ENCODE results near the gene SETD1B.
A peak's percentile ranks its signal among the peaks of the same experiment; 100 is the strongest.
"Not testable (repeated sequence)": the region's sequence is repeated elsewhere in the genome, so short reads cannot be mapped to it uniquely, and the experiment has no call there.

The SETD1B gene

DNA sequence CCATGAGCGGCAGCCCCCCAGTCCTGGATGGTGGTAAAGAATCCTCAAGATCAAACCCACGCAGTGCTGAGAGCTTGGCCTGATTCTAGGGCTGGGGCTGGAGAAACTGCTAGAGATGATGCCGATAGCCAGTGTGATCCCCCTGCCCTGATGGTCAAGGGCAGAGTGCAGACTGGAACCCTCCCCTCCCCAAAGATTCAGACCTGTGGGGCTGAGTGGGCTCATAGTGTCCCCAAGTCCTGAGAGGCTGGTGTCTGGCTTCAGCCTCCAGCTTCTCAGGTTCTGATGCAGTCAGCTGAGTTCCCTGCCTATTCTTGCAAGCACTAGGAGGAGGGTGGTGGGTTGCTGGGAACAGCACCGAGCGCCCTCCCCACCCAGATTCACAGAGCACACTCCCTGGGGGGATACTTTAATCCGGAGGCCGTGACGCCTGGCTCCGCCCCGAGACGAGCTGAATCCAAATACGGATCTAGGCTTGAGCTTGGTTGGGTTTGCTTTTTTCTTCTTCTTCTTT lies 22.3 kb upstream of the SETD1B start:
- DNase-seq: no peak

DNA sequence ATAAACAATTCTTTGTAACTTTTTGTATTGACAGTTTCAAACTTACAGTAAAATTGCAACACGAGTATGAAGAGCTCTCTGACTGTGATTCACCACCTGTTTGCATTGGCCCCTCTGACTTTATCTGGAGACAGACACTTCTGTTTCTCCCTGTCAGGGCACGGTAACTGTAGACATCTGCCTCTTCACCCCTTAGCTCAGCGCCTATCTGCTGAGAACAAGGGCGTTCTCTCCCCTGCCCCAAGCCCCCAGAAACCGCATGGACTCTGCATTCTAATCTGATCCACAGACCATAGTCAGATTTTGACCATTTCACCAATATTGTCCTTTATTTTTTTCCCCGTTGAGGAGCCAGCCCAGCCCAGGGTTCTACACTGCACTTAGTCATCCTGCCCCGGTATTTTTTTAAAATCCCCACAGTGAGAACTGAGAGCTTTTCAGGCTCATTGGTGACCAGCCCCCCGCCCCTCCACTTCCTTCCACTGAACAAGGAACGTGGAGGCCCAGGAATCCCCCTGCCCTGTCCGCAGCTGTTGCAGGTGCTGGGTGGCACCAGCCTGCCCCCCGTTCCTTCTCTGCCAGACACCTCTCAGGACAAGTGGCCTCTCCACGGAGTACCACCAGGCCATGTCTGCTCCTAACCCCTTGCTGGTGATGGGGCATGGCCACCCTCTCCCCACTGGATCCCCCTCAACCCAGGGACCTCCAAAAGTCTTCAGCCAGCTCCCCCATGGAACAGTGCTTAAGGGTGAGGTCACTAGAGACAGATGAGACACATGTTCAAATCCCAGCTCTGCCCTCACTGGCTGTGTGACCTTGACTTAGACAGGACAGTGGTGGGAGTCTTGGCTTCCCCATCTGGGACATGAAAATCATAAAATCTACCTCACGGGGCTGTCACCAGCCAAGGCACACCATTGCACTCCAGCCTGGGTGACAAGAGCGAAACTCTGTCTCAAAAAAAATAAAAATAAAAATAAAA lies 21.5 kb upstream of the SETD1B start:
- no peak for DNase-seq

DNA sequence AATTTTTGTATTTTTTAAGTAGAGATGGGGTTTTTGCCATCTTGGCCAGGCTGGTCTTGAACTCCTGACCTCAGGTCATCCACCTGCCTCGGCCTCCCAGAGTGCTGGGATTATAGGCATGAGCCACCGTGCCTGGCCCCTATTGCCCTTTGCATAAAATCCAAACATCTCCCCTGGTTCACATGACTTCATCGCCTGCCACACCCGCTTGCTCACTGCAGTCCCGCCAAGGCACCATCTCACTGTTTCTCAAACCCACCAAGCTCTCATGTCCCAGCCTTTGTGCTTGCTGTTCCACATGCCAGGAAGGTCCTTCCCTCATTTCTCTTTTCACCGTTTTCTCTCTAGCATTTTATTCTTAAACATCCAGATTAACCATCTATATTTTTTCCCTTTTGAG lies 20.0 kb upstream of the SETD1B start:
- no peak for DNase-seq

GRCh38 chr12:121784460-121784859 lies 19.3 kb upstream of the SETD1B start:
- no peak for DNase-seq

DNA sequence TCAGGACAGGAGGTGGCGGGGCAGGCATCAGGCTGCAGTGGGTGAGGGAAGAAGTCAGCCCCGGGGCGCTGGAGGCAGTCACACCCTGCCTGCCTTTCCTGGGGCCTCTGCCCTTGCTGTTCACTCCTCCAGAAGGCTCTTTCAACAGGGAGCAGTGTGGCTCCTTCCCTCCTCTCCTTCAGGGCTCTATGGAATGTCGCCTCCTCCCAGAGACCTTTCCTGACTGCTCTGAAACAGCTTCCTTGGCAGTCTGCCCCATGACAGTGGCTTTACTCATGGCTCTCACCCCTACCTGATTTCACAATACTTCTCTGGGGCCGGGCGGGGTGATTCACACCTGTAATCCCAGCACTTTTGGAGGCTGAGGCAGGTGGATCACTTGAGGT lies 17.4 kb upstream of the SETD1B start:
- DNase-seq: no peak

DNA sequence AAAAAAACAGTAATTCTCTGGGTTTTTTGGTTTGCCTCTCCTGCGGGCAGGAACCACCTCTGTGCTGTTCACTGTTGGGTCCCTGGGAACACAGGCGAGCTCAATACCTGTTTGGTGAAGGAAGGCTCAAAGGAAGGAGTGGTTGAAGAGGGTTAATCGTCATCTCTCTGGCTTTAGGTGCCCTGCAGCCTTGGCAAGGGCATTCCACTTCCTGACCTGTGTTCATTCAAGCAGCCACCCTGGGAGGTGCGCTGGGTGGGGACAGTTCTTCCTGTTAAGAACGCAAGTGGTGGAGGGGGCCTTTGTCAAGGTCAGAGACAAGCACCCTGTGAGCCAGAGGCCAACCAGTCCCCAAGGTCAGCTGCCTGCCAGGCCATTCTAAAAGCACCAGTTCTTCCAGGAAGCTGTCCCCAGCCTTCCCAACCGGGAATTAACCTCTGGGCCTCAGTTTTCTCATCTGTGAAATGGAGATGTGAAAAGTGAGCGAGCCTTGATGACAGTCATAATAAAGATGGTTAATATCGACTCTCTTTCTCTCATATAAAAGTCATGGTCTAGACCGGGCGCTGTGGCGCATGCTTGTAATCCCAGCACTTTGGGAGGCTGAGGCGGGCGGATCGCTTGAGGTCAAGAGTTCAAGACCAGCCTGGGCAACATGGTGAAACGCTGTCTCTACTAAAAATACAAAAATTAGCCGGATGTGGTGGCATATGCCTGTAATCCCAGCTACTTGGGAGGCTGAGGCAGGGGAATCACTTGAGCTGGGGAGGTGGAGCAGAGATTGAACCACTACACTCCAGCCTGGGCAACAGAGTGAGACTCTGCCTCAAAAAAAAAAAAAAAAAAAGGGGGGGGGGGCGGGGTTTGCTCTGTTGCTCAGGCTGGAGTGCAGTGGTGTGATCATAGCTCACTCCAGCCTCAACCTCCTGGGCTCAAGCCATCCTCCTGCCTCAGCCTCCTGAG lies 16.5 kb upstream of the SETD1B start:
- no peak for DNase-seq

DNA sequence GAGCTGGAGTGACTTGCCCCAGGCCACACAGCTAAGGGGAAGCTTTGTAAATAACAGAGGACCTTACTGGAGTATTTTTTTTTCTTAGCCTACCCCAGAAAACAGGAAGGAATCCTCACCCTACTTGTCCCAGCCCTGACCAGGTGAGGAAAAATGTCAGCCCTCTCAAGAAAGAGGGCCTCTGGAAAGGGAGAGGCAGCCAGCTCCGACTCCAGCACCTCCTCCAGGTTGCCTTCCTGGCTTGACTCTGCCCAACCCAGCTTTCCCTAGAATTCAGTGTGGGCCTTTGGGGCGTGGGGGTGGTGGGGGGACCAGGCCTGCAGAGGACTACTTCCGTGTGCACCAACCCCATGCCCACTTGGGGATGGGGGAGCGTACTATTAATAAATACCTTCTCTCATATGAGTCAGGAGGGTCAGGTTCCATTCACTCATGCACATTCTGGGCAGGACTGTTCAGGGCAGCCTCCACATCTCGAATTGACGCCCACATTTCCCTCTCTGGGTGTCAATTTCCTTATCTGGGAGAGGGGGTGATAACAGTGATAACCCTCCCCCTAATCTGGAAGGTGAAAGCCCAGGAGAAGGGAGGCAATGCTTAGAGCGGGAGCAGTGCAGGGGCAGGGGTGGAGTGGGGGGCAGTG lies 15.5 kb upstream of the SETD1B start:
- no peak for DNase-seq

- no peak for DNase-seq
Measured at GRCh38 chr12:121789233-121789781, 14.5 kb upstream of the SETD1B start.

- no peak for DNase-seq
Measured at GRCh38 chr12:121789800-121790728, 13.7 kb upstream of the SETD1B start.

DNA sequence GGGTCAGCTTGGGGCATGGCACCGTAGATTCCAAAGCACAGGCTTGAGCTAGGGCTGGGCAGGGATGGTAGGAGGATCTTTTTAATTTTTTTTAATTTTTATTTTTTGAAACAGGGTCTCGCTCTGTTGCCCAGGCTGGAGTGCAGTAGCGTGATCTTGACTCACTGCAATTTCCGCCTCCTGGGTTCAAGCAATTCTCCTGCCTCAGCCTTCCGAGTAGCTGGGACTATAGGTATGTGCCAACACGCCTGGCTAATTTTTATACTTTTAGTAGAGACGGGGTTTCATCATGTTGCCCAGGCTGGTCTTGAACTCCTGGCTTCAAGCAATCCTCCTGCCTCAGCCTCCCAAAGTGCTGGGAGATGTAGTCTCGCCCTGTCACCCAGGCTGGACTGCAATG lies 13.0 kb upstream of the SETD1B start:
- not testable (repeated sequence) for DNase-seq

DNA sequence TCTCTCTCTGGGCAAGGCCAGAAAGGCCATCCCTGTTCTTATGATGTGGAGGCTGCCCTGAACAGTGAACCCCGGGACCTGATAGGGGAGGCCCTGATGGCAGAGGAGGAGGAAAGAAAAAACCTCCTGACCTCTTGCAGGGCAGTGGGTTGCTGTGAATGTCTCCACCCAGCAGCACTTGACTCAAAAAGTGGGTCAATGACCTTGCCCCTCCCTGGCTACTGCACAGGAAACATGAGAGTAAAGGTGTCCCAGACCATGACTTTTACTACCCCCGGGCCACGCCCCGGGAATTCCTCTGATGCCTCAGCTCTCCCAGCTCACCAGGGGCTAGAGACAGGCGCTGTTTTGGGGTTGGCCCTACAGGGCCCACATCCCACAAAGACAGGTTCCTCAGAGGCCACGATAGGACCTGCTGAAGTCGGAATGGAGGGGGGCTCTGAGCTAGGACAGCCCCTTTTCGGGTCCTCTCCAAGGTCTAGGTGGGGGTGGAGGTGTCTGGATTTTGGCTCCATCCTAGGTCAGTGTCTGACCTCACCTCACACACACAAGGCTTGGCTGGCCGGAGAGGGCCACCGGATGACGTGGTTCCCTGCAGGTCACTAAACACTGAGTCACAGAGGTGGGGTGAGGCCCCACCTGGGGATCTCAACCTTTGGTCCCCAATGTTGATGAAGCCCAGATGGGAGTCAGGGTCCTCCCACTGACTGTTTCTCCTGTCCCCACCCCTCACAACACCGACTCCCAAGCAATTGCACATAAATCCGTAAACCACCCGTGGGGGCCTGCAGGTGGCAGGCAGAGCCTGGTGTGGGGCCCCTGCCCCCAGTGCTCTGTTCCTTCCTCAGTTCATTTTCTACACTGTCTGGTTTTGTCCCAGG lies 11.9 kb upstream of the SETD1B start:
- no peak for DNase-seq

DNA sequence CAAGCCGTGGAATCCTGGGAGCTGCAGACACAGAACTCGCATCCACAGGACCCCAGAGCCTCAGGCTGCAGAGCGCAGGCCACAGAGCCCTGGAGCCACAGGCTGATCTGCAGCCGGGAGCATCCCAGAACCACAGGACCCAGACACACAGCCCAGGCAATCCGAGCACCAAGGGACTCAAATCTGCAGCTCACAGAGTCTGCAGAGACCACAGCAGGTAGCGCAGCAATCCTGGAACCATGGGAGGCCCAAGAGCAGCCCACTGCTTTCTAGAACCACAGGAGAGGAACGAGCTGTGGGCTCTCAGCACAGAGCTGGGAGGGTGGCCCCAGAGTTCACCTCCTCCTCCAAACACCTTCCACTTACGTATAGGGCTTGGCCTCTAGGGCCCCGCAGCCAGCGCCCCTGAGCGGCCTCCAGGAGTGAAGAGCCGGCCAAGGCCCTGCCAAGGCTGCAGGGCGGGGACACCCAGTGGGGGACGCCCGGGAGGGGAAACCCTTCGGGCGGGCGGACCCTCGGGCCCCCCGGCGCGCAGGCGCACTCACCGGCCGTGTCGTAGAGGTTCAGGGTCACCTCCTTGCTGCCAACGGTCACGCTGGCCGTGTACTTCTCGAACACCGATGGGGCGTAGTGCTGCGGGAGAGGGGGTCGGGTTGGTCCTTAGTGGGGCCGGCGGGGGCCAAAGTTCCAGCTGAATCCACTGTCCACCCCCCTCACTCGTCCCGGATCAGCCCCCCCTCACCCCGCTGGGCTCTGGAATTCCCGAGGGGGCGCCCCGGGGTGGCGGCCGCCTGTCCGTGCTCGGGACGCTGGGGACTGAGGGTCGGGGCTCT lies 11.0 kb upstream of the SETD1B start:
- no peak for DNase-seq

GRCh38 chr12:121793440-121793837 lies 10.4 kb upstream of the SETD1B start, which contains the start of gene RHOF:
TSS of gene RHOF (minus strand) at chr12:121793688. CDS start at chr12:121793633, 55 bp downstream.
- DNase-seq: no peak

DNA sequence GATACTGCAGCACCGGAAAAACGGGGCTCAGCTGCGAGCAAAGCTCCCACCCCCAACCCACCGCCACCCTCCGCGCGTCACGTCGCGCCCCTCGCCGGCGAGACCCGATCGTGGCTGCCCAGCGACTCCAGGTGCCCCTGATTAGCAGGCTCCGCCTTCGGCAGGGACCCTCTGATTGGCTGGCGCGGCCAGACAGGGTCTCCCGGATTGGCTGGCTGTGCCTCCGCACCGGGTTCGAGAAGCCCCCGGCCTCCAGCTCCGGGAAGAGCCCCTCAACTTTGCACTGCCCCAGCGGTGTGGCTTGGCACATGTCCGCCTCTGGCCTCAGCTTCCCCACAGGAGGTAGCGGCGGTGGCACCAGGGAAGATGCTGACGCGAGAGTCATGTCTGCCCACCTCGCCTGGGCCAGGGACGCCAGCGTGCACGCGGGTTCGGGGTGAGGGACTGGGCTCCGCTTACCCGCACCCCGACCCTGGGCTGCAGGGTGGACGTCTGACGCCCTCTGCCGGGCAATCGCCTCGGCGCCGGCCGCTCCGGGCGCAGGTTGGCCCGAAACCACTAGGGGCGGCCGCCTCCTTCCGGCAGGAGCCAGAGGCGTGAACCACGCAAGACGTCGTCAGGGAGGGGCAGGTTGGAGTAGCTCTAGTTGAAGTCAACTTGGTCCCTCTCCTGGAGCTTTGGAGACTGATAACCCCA lies 9.8 kb upstream of the SETD1B start:
- DNase-seq: peak; percentile 80

DNA sequence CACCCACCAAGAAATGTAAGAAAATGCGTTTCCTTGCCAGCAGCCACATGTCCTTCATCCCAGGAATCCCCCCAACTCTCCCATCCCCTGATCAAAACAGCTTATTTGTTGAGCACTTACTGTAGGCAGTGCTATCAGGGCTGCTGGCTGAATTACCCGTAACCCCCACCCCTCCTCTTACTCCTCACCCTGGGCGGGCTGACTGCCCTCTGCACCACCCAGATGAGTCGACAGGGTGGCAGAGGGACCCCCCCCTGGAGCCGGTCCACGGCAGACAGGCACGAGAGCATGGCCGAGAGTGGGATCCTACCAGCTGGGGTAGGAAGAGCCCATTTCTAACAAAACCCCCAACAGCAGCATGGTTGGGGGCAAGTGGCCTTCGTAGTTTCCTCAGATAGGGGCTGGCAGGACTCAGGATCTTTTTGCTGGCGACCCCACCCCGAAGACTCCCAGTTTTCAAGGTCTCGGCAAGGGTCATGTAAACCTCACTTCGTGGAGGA lies 9.2 kb upstream of the SETD1B start:
- DNase-seq: no peak

DNA sequence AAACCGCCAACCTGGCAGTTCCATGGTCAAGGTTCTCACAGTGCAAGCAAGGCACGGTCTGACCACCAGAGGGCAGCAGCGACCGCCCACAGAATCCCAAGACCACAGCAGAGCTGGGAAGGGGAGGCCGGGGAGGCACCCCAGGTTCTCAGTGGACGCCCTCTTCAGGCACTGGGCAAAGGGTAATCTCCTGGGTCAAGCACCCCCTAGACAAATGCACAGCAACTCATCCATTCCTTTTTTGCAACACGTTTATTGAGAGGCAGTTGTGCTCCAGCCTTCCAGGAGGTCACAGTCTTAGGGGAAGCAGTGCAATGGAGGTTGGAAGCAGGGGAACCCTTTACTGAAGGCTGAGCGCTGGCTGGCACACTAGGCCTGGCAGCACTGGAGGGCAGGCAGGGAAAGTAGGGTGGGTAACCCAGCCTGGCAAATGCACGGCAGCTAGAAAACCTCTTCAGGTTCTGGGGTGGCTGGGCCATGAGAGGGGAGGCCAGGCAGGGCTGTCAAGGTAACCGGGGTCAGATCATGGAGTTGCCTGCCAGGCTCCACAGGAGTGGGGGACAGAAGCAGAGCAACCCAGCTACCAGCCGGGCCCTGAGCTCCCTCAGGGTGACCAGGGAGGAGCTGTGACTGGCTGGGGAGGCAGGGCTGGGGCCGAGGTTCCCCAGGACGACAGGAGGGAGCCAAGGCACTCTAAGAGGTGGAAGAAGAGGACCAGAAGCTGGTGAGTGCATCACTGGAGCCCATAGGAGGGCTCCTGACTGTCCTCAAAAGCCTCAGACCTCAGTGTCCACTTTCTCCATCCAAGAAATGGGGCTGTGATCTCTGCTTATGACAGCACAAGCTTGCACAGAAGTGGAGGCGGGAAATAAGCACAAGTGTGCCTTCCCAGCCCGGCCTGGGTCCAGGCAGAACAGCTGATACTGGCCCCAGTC lies 8.5 kb upstream of the SETD1B start:
- DNase-seq: peak; percentile 61

Data from NCI-H2107 (cell line).